Measurements from ENCODE around the gene STX1B.
A peak's percentile ranks its signal among the peaks of the same experiment; 100 is the strongest.

STX1B gene

DNA sequence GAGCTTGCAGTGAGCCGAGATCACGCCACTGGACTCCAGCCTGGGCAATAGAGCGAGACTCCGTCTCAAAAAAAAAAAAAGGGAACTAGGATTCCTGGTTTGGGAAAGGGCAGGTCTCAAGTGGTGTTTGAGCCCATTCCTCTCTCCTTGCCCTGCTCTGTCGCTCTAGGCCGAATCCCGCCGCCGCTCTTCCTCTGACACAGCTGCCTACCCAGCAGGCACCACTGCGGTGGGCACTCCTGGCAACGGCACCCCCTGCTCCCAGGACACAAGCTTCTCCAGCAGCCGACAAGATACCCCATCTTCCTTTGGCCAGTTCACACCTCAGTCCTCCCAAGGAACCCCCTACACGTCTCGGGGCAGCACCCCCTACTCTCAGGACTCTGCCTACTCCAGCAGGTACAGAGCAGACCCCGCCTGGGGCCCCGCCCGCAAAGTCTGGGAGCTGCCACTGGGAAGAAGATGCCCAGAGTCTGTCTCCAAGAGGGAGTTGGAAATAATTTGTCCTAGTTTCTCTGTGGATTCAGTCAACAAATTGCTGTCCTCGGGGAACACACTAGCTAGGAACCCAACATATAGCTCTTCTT is 46.4 kb downstream of the STX1B start:
- no peak for DNase-seq
- intact Hi-C loops (cut with DNase I): no loop called here

DNA sequence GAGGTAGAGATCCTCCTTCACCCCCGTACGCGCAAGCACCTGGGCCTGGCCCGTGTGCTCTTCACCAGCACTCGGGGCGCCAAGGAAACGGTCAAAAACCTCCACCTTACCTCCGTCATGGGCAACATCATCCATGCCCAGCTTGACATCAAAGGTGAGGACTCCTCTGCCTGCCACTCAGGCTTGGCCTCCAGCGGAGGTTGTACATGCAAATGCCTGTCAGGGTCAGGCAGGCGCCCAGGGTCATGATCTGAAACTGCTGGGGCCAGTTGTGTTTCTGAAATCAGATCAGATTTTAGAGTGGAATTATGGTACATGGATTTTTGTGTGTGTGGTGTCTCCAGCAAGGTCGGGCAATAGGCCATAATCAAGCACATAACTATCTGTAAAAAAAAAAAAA is 49.1 kb downstream of the STX1B start:
- DNase-seq: no peak
- intact Hi-C loops (cut with DNase I): no loop called here

DNA sequence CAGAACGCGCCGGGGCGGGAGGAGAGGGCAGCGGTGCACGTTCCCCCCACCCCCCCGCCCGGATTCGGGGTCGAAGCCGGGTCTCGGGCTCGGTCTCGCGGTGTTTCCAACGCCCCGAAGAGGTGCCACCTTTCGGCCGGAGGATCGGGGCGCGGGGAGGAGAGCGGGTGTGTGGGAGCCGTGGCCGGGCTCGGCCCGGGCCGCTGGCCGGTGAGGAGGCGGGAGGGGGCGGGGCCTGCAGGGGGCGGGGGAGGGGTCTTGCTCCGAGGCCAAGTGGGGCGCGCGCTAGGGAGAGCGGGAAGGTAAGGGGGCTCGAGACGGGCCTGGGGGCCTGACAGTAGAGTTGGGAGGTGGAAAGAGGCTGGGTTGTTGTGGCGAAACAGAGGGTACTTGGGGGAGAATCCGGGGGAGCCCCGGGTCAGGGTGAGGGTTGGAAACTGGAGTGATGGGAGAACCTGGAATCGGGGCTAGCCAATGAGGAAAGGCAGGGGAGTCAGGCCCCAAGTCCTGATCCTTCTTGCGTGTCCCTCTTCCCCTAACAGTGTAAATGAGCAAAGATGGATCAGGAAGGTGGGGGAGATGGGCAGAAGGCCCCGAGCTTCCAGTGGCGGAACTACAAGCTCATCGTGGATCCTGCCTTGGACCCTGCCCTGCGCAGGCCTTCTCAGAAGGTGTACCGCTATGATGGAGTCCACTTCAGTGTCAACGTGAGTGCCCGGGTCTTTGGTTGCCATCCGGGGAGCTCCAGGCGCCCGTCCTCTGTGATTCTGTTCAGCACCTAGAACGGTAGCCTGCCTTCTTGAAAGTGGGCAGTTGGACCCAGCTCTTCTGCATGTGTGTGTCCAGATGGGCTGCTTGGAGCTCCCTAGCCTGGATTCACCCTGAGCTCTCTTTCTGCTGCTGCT is 52.0 kb downstream of the STX1B start:
- peak in 14 of 42 donors; percentile 7 to 63 (median 40) for DNase-seq
- intact Hi-C loops (cut with DNase I): no loop called here

DNA sequence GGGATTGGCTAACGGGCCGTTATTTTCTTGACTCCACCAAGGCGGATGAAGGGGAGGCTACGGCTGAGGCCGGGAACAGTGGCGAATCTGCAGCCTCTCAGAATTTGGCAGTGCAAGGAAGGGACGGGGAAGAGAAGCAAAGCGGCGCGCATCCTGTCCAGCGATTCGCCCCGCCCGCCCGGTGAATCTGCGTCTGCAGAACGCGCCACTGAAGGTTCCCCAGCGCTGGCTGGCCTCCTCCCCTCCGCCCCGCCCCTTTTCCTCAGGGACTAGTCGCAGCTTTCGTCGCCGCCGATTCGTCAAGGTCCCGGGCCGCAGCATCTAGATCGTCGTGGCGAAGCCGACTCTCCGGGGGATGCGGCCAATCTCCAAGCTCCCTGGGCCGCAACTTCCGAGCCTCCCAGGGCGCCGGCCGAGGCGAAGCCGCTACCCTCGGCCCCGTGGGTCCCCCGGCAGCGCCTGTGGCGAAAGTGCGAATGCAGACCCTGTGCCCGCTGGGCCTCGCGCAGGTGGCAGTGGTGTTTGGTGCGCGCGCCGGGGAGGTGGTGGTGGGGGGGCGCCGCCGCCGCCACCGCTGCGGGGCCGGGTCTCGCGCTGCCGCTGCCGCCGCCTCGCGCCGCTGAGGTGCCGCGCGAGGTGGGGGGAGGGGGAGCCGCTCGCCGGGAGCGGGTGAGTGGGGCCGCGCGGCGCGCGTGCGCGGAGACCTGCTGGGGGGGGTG is 52.8 kb downstream of the STX1B start, which contains the start of gene SETD1A:
Gene SETD1A, plus strand, starts transcription at position 299 of the 719 bp plus-strand sequence. CDS start 978 bp downstream, outside the sequence.
- DNase-seq: peak; percentile 93 to 100 (median 97)
- intact Hi-C loops (cut with DNase I): no loop called here

DNA sequence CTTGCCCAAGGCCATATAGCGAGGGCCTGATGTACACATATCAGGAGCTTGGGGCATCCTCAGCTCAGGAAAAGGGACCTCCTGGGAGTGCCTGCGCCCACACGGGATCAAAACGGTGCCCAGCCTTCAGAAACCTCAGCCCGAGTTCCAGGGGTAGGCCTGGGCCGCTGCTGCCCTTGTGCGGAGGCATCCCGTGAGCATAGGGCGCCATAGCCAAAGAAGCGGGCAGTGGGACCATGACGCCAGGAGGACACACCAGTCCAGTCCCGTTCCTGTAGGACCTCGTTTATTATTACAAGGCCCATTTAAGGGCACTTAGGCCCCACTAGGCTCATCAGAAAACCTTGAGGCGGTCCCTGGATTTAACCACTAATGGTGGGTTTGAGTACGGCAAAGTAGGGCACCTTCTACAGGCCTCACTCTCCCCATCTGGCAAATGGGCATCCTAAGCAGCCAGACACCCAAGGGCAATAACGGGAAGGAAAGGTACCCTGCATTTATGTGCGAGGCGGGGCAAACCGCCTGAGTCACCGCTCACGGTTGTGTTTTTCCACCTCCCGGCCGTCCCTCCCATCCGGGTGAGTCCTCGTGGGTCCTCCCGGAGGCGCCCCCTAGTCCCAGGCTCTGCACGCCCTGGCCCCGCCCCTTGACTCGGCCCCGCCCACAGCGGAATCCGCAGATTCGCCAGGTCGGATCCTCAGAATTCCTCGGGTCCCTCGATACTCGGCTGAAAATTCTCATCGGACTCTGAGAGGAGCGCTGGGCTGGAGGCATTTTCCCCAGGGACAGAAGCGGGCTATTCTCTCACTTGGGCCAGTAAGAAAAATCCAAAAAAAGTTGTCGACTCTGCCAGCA is 53.6 kb downstream of the STX1B start:
- intact Hi-C loops (cut with DNase I): no loop called here
- DNase-seq: peak; percentile 65 to 92 (median 85)

DNA sequence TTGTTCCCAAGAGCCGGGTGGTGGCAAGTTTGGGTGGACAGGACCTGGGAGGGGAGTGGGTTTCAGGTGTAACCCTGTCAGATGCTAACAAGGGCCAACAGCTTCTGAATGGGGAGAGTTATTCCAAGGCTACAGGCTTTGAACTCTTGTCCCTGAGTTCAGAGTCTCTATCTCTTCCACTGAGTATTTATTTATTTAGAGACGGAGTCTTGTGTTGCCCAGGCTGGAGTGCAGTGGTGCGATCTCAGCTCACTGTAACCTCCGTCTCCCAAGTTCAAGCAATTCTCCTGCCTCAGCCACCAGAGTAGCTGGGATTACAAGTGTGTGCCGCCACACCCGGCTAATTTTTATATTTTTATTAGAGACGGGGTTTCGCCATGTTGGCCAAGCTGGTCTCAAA is 55.4 kb downstream of the STX1B start:
- no peak for DNase-seq
- intact Hi-C loops (cut with DNase I): no loop called here

DNA sequence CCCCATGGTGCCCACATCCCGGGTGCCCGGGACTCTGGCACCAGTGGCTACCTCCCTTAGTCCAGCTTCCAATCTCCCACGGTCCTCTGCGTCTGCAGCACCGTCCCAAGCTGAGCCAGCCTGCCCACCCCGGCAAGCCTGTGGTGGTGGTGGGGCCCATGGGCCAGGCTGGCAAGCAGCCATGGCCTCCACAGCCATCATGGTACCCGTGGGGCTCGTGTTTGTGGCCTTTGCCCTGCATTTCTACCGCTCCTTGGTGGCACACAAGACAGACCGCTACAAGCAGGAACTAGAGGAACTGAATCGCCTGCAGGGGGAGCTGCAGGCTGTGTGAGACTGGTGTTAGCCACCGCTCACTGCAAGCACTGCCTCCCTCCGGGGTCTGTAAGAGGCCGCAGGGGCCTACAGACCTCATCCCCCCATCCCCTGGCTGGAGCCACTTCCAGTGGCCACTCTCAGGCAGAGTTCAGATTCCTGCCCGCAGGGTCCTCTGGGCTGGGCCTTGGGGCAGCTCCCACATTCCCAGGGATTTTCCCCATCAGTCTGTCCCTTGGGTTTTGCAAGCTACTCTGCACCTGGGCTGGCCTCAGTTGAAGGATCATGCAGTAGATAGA is 56.8 kb downstream of the STX1B start:
- peak; percentile 58 to 88 (median 76) for DNase-seq
- intact Hi-C loops (cut with DNase I): no loop called here

DNA sequence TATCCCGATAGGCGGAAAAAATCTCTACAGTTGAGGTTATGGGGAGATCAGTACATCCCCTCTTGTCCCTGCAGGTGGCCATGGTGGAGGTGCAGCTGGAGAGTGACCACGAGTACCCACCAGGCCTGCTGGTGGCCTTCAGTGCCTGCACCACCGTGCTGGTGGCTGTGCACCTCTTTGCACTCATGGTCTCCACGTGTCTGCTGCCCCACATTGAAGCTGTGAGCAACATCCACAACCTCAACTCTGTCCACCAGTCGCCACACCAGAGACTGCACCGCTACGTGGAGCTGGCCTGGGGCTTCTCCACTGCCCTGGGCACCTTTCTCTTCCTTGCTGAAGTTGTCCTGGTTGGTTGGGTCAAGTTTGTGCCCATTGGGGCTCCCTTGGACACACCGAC is 57.3 kb downstream of the STX1B start:
- intact Hi-C loops (cut with DNase I): no loop called here
- DNase-seq: no peak

DNA sequence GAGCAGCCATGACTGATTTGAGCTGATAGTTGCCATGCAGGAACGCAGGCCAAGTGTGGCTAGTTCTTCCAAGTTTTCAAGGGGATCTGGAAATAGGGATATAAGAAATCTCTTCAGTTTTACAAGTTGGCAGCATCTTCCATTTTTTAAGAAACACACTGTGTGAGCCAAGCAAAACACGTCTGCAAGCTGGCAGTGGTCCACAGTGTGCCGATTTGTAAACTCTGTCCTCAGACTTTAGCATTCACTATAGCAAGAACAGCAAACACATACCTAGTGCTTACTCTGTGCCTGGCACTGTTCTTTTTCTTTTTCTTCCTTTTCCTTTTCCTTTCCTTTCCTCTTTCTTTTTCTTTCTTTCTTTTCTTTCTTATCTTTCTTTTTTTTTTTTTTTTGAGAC is 58.7 kb downstream of the STX1B start:
- DNase-seq: no peak
- intact Hi-C loops (cut with DNase I): no loop called here

DNA sequence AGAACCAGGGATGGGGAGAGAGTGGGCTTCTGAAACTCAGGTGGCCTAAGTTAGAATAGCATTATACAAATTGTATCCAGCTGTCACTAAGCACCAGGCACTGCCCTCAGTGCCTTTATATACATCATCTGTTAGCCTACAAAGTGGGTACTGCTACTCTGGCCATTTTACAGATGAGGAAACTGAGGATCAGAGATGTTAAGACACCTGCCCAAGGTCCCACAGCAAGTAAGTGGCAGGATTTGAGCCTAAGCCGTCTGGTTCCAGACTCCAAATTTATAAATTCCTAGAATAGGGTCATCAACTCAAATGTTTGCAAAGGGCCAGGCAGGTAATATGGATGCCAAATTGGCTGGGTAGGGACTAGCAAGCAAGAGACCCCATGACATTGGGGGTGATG is 59.2 kb downstream of the STX1B start:
- intact Hi-C loops (cut with DNase I): no loop called here
- no peak for DNase-seq

DNA sequence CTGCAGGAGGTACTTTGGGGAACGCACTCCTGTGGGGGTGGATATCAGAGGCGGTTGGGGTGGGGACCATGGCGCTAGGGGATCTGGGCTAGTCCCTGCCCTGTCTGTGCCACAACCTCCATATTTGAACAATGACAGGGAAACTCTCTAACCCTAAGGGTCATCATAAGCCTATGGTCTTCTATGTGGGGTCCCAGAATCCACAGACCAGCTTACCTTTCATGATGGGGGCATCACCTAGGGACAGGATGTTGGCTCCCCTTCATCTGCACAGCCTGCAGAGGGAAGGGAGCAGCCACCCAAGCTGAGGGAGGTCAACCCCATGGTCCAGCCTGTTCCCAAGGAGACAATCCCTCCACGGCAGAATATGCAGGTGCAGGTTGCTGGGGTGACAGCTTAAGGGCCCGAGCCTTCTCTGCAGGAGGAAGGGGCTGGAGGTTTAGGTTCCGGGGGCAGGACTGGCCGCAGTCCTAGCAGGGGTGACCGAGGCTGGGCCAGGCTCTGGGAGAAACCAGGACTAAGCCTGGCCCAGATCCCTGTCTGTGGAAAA is 59.8 kb downstream of the STX1B start:
- intact Hi-C loops (cut with DNase I): no loop called here

DNA sequence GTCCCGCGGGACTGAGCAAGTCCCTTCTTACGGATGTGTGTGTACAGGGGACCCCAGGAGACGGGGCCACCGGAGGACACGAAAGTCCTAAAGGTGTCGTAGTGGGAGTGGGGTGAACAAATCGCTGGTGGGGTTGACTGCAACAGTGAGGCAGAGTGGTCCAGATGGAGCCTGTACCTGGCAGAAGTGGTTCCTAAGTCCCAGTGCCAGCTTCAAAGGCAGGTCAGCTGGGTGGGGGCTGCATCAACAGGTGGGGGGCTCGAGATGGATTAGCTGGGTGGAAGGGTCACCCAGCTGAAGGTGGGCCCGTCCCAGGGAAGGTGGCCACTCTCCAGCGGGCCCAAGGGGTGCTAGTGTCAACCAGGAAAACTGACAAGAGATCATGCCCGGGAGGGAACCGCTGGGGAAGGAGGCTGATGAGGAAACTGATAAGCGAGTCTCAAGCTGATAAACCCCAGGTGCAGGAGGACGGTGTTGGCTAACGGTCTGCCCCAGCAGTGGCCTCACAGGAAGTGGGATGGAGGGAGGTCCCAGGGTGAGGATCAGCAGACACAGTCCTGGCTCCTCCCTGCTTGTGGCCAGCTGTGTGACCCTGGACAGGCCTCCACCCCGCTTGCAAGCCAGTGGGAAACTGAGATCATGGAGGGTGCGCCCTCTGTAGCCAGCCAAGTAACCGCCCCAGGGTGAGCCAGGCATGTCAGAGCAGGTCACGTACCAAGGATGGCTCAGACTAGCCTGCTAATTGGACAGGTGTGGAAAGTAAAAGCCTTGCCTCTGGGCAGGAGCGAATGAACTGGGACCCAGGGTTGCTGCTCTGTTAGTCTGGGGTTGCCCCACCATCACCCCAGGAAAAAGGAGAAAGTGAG is 60.6 kb downstream of the STX1B start:
- intact Hi-C loops (cut with DNase I): no loop called here
- peak in 20 of 42 donors; percentile 16 to 63 (median 39) for DNase-seq

More for the DNA sequence above, 59.8 kb downstream of the STX1B start:
- no peak for DNase-seq

DNA sequence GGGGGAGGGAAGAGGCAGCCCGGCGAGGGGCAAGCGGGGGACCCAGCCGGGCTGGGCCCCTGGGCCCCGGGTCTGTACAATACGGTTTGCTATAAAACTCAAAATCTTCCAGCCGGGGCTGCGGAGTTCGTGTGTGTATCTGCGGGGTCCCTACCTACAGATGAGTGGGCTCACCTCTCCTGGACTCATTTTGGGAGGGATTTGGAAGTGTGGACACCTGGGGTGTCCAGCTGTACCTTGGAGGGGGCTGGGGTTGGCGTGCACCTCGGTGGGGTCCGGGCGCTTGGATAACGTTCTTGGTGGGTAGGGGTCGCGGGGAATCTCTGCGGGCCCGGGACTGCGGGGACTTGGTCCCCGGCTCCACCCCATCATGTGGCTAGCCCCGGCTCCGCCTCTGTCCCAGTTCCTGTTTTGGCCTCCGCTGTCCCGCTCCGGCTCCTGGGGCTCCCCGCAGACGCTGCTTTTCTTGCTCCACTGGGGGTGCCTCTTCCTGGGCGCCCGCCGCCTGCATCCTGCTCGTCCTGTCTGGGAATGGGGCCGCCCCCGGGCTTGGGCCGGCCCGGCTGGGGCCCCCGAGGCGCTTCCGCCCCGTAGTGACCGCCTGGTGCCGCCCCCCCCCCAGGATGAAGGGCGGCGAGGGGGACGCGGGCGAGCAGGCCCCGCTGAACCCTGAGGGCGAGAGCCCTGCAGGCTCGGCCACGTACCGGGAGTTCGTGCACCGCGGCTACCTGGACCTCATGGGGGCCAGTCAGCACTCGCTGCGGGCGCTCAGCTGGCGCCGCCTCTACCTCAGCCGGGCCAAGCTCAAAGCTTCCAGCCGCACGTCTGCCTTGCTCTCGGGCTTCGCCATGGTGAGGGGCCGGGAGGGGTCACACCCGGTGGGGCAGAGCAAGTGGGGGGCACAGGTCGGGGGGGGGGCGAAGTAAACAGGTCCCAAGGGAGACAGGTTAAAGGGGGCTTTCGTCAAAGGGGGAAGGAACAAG is 61.5 kb downstream of the STX1B start, which contains the start of gene ORAI3:
Gene ORAI3, plus strand, starts transcription at position 402 of the 983 bp plus-strand sequence. Its CDS starts 222 bp downstream, at position 624.
- intact Hi-C loops (cut with DNase I): no loop called here
- peak; percentile 37 to 90 (median 77) for DNase-seq

DNA sequence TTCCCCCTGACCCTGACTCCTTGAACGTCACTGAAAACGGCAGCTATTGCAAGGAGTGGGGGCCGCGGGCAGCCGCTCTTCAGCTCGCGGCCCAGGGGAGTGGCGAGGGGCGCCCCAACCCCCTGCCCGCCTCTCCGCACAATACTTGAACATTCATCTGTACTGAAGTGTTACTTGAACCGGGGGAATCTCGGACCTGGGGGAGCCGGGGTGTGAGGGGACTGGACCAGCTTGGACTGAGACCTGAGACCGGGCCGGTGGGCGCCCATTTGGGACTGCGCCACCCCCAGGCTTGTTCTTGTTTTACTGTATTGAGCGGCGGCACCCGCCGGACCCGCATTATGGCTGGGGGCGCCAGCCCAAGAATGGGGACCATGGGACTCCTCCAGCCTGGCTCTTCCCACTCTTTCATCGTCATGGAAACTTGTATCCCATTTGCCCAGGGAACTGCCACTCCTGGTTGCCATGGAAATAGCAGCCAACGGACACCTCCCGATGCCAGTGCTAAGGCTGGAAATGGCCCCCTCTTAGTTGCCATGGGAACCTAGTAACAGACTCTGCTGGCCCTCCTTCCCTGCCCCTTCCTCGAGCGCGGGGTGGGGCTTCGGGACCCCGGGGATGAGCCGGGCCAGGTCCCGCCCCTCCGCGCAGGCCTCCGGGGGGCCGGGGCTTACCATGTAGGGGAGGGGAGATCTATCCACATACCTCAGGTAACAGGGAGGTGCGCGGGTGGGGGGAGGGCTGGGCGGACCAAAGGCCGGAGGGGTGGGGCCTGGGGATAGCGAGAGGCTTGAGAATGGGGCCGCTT is 62.4 kb downstream of the STX1B start:
- DNase-seq: peak; percentile 85 to 99 (median 94)
- intact Hi-C loops (cut with DNase I): no loop called here

DNA sequence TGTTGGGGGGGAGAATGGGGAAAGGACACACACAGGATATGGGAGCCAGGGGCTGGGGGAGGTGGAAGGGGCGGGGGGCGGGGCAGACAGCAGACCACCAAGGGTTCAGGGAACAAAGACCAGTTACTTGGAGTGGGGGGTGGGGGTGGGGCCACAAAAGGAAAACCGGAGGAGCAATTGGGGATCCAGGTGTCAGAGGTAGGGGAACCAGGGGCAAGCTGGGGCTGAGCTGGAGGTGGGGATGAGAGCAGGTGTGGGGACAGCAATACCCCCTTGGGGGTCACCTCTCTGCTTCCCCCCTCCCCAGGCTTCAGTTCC is 62.9 kb downstream of the STX1B start:
- intact Hi-C loops (cut with DNase I): no loop called here
- DNase-seq: no peak

Measured in head of caudate nucleus (tissue), 42 donors.